Activated CD4-positive, CD25-positive, alpha-beta regulatory T cell treated with anti-CD3 and anti-CD28 coated beads, Interleukin-2, amount 50 U/mL, for 24 hours (primary cell): ENCODE data around the gene CWC15.
"Not testable (repeated sequence)": the region's sequence is repeated elsewhere in the genome, so short reads cannot be mapped to it uniquely, and the experiment has no call there.

Experiments used
- ATAC-seq, 2 donors: fragments of 150-1000 bp; cut with Tn5 transposase; one replicate each; pipeline ENCODE4 v1.10.0; 2021; ENCODE audit warnings: mild to moderate bottlenecking in 1 of 2, moderate library complexity in 1 of 2

Gene CWC15

DNA sequence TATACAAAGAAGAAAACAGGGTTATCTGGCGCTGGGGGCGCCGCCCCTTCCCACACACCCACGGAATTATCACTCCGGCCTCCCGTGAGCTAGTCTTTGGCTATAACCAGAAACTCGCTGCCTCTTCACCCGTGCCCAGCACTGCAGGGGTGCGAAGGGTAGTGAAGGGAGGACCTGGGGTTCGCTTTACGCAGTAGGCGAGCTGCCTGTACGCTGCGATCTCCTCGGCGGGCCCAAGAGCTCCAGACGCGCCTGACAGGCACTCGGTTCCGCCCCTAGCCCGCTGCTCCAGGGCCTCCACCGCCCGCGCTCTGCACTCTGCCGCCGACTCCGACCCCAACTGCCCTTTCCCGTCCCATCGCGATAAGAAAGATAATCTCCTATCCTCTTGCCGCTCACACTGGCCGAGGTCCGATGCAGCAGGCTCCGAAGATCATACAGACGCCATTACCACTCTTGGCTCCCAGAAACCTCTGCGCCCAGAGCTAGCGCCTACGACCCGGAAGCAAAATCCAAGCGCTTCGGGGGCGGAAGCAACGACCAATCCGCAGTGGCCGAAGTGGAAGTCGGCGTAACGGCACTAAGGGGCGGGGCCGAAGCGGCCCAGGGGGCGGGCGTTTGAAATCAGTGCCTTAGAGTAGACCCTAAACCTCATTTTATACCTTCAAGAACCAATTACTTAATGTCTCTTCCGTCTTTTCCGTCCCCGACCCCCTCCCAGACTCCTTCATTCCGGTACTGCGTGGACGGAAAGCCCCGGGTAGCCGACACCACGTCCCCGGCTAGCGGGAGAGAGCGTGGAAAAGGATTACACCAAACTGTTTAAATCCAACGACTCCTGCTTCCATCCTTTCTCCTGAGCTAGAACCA lies at the start of gene CWC15, which contains the start of gene KDM4D:
Gene CWC15 (minus strand): TSS at position 458 of the 870 bp plus-strand sequence. CDS start 1,371 bp downstream, outside the sequence.
Gene KDM4D (plus strand): TSS at position 611 of the 870 bp plus-strand sequence. CDS start 23,664 bp downstream, outside the sequence.
- ATAC-seq, result peak; percentile 99 to 100

- ATAC-seq, result not testable (repeated sequence)
Measured at GRCh38 chr11:95021468-95021867, 48.1 kb upstream of the CWC15 start.

- ATAC-seq, result no peak
Measured at GRCh38 chr11:95016139-95016538, 42.8 kb upstream of the CWC15 start.

DNA sequence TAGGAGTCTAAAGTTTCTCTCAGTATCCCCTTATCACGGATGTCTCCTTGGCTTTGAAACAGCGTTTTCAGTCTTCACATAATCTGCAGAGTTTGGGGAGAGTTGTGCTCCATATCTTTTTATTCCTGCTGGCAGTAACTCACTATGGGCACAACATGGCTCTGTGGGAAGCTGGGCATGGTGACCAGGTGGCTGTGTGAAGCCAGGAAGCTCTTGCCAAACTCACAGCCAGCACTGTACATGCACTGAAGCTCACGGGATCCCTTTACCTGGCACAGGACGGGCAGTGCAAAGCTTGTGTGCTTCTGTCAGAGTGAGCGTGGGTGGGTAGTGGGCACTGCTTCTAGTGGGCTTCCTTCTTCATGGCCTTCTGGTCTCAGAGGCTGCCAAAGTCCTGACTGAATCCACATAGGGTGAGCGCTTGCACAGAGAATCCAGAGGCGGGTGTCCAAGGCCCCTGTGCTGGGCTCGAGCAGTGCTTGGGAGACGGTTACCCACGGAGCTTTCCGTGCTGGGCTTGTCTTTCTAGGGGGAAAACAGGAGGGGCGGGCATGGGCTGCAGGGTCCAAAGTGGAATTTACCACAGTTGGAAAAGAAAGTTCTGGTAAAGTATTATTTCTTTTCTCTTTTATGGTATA lies 40.9 kb upstream of the CWC15 start:
- ATAC-seq, result no peak

DNA sequence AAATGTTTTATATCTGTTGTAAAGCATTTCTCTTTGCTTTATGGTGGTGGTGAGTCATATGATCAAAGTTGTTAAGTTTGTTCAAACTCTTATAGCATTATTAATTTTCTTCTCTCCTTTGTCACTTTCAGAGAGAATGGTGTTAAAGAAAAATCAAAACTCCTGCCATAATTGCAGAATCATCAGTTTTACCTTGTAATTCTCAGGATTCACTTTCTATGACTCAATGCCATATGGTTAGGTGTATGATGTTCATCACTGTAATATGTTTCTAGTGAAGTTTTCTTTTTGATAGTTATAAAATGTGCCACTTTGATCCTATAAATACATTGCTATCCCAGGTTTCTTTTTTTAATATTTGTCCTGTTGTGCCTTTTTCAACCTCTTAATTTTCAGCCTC lies 38.0 kb upstream of the CWC15 start:
- ATAC-seq, result no peak

GRCh38 chr11:95005642-95006041 lies 32.3 kb upstream of the CWC15 start:
- ATAC-seq, result no peak

- ATAC-seq, result no peak
Measured at GRCh38 chr11:95003716-95004115, 30.4 kb upstream of the CWC15 start.

- no peak for ATAC-seq
Measured at GRCh38 chr11:94998285-94998684, 24.9 kb upstream of the CWC15 start.

DNA sequence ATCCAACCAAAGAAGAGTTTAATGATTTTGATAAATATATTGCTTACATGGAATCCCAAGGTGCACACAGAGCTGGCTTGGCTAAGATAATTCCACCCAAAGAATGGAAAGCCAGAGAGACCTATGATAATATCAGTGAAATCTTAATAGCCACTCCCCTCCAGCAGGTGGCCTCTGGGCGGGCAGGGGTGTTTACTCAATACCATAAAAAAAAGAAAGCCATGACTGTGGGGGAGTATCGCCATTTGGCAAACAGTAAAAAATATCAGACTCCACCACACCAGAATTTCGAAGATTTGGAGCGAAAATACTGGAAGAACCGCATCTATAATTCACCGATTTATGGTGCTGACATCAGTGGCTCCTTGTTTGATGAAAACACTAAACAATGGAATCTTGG lies 24.1 kb upstream of the CWC15 start:
- no peak for ATAC-seq

DNA sequence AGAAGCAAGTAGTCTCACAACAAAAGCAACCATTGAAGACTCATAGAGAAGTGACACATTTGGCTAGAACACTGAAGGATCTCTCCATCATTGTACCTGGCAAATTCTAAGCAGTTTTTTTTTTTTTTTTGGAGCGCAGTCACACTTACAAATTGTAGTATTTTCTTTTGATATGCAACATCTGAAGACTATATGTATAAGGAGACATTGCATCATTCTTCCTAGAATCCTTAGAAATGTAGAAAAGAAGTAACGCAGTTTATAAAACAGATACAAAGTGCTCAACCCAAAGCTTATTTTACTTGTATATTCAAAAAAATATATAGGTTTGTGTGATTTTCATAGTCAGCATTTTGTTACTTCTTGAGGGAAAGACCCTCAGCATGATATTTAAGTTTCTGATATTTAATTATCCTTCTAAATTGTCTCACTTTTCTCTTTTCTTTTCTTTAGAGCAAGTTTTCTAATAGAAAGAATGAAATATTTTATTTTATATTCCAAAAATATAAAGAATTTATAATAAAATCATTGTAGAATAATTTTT lies 20.1 kb upstream of the CWC15 start:
- ATAC-seq, result no peak

DNA sequence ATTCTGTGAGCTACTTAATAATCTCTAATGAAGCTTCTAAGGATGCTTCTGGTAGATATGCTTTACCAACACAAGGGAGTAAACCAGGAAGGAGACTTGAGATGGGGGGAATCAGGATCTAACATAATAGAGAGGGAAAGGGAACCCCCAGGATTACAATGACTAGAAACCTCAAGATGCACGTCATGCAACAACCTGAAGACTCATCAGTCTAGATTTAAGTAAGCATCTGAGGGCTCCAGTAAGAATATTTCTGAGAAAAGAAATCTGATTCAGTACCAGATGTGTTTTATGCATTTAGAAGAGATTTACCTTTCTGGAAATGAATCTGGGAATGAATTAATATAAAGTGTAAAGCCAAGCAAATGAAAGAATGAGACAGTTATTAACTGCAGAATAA lies 15.4 kb upstream of the CWC15 start:
- no peak for ATAC-seq

GRCh38 chr11:94987378-94987777 lies 14.0 kb upstream of the CWC15 start:
- ATAC-seq, result no peak

DNA sequence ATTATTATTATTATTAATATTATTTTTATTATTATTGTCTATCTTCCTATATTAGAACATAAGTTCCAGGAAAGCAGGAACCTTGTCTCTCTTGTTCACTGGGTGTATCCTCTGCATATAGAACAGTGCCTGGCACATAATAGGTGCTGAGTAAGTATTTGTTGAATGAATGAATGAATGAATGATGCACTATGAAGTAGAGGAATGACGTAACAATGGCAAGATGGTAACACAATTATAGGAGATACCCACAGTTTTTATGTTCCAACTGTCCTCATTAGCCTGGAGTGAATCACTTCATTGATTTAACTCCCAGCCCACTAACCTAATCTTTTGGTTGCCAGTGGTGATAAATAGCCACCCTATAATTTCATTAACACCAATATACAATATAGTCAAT lies 2.2 kb upstream of the CWC15 start:
- no peak for ATAC-seq

DNA sequence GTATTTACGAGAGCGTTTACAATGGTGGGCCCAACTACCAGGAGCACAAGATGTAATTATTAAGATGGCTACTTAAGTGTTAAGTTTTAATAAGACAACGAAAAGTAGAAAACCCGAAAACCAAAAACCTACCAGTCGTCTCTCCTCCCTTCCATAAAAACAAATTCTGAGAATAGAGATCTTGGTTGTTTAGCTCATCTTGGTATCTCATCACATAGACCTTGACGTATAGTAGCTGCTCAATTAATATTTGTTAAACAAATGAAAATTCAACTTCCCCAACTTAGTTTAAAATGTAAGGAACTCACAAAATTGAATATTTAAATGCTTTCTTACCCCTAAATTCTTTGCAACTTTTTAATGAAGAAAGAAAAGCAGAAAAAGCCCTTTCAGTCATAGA lies 822 bp upstream of the CWC15 start:
- ATAC-seq, result no peak

GRCh38 chr11:94972700-94973098 lies 657 bp downstream of the CWC15 start:
- no peak for ATAC-seq

- no peak for ATAC-seq
Measured at GRCh38 chr11:94968334-94968958, 4.9 kb downstream of the CWC15 start.

DNA sequence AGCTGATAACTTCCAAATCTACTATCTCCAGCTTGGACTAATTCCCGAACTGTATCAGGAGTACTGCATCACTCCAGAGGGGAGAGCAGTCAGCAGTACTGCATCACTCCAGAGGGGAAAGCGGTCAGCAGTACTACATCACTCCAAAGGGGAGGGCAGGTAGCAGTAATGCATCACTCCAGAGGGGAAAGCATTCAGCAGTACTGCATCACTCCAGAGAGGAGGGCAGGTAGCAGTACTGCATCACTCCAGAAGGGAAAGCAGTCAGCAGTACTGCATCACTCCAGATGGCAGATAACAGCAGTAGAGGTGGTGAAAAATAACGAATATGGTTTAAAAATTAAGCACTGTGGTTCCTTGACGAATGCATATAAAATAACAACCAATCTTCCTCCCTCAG lies 8.4 kb downstream of the CWC15 start:
- ATAC-seq, result no peak

- ATAC-seq, result no peak
Measured at GRCh38 chr11:94961255-94961654, 12.1 kb downstream of the CWC15 start.

DNA sequence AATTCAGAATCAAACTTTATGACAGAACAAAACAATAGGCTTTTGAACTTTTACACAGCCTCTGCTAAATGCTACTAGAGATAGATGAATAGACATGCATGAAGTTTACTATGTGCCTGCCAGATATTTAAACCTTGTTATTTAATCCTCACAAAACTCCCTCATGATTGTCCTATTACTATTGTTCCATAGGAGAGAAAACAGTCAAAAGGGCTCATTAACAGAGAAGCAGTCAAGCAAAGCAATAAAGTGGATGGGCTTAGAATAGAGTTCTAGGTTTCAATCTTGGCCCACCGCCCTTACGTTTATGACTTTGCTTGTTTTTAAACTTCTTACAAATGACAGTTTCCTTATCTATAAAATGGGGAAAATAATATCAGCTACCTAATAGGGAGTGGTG lies 12.9 kb downstream of the CWC15 start:
- ATAC-seq, result no peak

- ATAC-seq, result no peak
Measured at GRCh38 chr11:94959179-94959578, 14.2 kb downstream of the CWC15 start.

GRCh38 chr11:94958121-94958696 lies 15.1 kb downstream of the CWC15 start:
- no peak for ATAC-seq

GRCh38 chr11:94956963-94957362 lies 16.4 kb downstream of the CWC15 start:
- no peak for ATAC-seq

DNA sequence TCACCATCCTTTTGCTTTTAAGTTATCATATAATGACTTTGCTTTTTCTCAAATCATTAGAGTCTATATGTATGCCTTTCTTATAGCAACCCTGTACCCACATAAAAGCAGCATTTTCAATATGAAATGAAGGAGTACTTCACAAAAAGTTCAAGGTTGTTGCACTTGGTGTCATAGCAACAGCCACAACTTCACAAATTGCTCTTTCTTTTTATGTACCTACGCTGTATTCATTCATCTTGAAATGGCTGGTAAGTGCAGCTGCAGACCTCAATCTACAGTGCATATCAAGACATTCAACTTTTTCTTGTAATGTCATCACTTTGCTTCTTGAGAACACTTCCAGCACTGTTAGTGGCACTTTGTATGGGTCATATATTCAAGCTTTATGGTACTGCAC lies 18.6 kb downstream of the CWC15 start:
- no peak for ATAC-seq
